Fibroblast of mammary gland (primary cell): ENCODE data around the gene FASTKD1.
"Not testable (repeated sequence)": the region's sequence is repeated elsewhere in the genome, so short reads cannot be mapped to it uniquely, and the experiment has no call there.

Source experiments
- DNase-seq: peaks from one replicate; pipeline ENCODE4 v3.0.0-alpha.2; 2010; ENCODE audit warnings: low read depth
- H3K4me3 ChIP-seq: 2 replicates; pipeline ENCODE4 v1.5.1; 2011; ENCODE audit warnings: low read depth, mild to moderate bottlenecking, low read length, moderate library complexity; ENCODE audit not compliant: control insufficient read depth
- CTCF ChIP-seq: conservative IDR thresholded peaks from 2 replicates; pipeline ENCODE4 v1.5.1; 2011; ENCODE audit warnings: low read depth, low read length, inconsistent platforms; ENCODE audit not compliant: control insufficient read depth, insufficient read depth

Gene FASTKD1

GRCh38 chr2:169542433-169542832 is 31.2 kb downstream of the FASTKD1 start:
- no peak for DNase-seq
- no peak overlapping the region for H3K4me3 ChIP-seq
- TF ChIP-seq CTCF, result no peak

GRCh38 chr2:169540146-169540545 is 33.5 kb downstream of the FASTKD1 start:
- no peak overlapping the region for H3K4me3 ChIP-seq
- no peak for DNase-seq
- no peak for TF ChIP-seq CTCF

- DNase-seq, H3K4me3 ChIP-seq: not testable (repeated sequence)
These were observed 34.2 kb downstream of the FASTKD1 start for GRCh38 chr2:169539460-169539859.

GRCh38 chr2:169528271-169528701 is 45.4 kb downstream of the FASTKD1 start:
- DNase-seq, result peak; percentile 64
- TF ChIP-seq CTCF, result peak; percentile 89
- no peak overlapping the region for H3K4me3 ChIP-seq

- no peak overlapping the region for H3K4me3 ChIP-seq
- DNase-seq, result peak; percentile 22
- no peak for TF ChIP-seq CTCF
These were observed 47.2 kb downstream of the FASTKD1 start for GRCh38 chr2:169526451-169526850.

GRCh38 chr2:169525434-169525833 is 48.2 kb downstream of the FASTKD1 start:
- H3K4me3 ChIP-seq, result no peak overlapping the region
- DNase-seq, result no peak
- no peak for TF ChIP-seq CTCF

- no peak overlapping the region for H3K4me3 ChIP-seq
- DNase-seq, result no peak
- TF ChIP-seq CTCF, result no peak
These were observed 50.0 kb downstream of the FASTKD1 start for GRCh38 chr2:169523681-169524080.
